GM12872 (cell line): Measurements from ENCODE around the gene ROBO4.

Experiments
- CTCF ChIP-seq: IDR thresholded peaks from 3 replicates; pipeline ENCODE4 v1.5.1; 2011; ENCODE audit warnings: low read depth, mild to moderate bottlenecking, low read length, moderate library complexity; ENCODE audit not compliant: insufficient read depth

Gene ROBO4

GRCh38 chr11:124835918-124836317 is 61.7 kb downstream of the ROBO4 start:
- TF ChIP-seq CTCF, result no peak

- TF ChIP-seq CTCF, result no peak
These were observed 63.0 kb downstream of the ROBO4 start for GRCh38 chr11:124834526-124835180.
